ENCODE results near the gene VAT1L.

Gene VAT1L

GRCh38 chr16:77860953-77861352 is 72.6 kb downstream of the VAT1L start:
- no peaks in the 10 kb centered on the region for H3K27me3 ChIP-seq (ENCODE audit: insufficient read depth, low read length)

GRCh38 chr16:77863250-77863649 is 74.9 kb downstream of the VAT1L start:
- no peak overlapping the region for H3K27ac ChIP-seq (ENCODE audit: low read depth, low read length, poor library complexity, severe bottlenecking)
- no peaks in the 10 kb centered on the region for H3K36me3 ChIP-seq (ENCODE audit: insufficient read depth, low read length)
- TF ChIP-seq, protein P1, sequence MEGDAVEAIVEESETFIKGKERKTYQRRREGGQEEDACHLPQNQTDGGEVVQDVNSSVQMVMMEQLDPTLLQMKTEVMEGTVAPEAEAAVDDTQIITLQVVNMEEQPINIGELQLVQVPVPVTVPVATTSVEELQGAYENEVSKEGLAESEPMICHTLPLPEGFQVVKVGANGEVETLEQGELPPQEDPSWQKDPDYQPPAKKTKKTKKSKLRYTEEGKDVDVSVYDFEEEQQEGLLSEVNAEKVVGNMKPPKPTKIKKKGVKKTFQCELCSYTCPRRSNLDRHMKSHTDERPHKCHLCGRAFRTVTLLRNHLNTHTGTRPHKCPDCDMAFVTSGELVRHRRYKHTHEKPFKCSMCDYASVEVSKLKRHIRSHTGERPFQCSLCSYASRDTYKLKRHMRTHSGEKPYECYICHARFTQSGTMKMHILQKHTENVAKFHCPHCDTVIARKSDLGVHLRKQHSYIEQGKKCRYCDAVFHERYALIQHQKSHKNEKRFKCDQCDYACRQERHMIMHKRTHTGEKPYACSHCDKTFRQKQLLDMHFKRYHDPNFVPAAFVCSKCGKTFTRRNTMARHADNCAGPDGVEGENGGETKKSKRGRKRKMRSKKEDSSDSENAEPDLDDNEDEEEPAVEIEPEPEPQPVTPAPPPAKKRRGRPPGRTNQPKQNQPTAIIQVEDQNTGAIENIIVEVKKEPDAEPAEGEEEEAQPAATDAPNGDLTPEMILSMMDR (IDR thresholded peaks at IDR 0.05; ENCODE audit: low read length), result no peak
- TF ChIP-seq EZH2 (IDR thresholded peaks at IDR 0.05; ENCODE audit: borderline replicate concordance, low read length), result no peak

More at GRCh38 chr16:77860953-77861352, 72.6 kb downstream of the VAT1L start:
- no peak overlapping the region for H3K4me2 ChIP-seq (ENCODE audit: low read length)
- no peaks in the 10 kb centered on the region for H3K9me3 ChIP-seq (ENCODE audit: low read length)
- H3K27ac ChIP-seq (ENCODE audit: low read depth, low read length, poor library complexity, severe bottlenecking), result no peak overlapping the region
- H3K79me2 ChIP-seq (ENCODE audit: insufficient read depth, low read length), result no peaks in the 10 kb centered on the region
- no peak overlapping the region for H2AFZ ChIP-seq (ENCODE audit: low read length)
- no peaks in the 10 kb centered on the region for H3F3A ChIP-seq (ENCODE audit: insufficient read depth, low read length)
- no peaks in the 10 kb centered on the region for H4K20me1 ChIP-seq (ENCODE audit: insufficient read depth, low read length)
- H3K9ac ChIP-seq (ENCODE audit: low read length), result no peak overlapping the region
- no peaks in the 10 kb centered on the region for H3K36me3 ChIP-seq (ENCODE audit: insufficient read depth, low read length)
- H3K9me2 ChIP-seq (ENCODE audit: low read depth, low read length), result no peaks in the 10 kb centered on the region
- TF ChIP-seq EZH2 (IDR thresholded peaks at IDR 0.05; ENCODE audit: borderline replicate concordance, low read length), result no peak
- TF ChIP-seq, protein P1 (IDR thresholded peaks at IDR 0.05; ENCODE audit: low read length), result no peak
- no peaks in the 10 kb centered on the region for H3K4me1 ChIP-seq (ENCODE audit: insufficient read depth, low read length, severe bottlenecking)
- H3K4me3 ChIP-seq (ENCODE audit: low read depth, low read length, poor library complexity, severe bottlenecking), result no peak overlapping the region

DNA sequence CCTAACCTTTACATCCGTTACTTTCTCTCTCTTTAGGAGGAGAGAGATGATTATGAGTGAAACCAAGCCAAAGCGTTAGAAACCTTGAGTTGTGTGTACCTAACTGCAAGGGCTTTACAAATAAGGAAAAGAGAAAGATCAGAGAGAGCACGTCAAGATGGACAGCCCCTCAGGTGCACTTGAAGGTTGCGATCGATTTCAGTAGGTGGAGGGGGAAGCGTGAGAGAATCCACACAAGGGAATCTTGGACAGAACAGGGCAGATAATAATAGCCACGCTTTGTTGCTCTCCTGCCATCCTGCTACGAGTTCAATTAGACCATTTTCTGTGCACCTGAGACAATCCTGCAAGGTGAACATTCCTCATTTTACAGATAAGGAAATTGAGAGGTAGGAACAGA is 78.4 kb downstream of the VAT1L start:
- H3K4me1 ChIP-seq (ENCODE audit: insufficient read depth, low read length, severe bottlenecking), result no peaks in the 10 kb centered on the region
- no peak overlapping the region for H2AFZ ChIP-seq (ENCODE audit: low read length)
- TF ChIP-seq EZH2 (IDR thresholded peaks at IDR 0.05; ENCODE audit: borderline replicate concordance, low read length), result no peak
- TF ChIP-seq, protein P1 (IDR thresholded peaks at IDR 0.05; ENCODE audit: low read length), result no peak
- H3F3A ChIP-seq (ENCODE audit: insufficient read depth, low read length), result no peaks in the 10 kb centered on the region
- H3K36me3 ChIP-seq (ENCODE audit: insufficient read depth, low read length), result no peaks in the 10 kb centered on the region
- H3K4me3 ChIP-seq (ENCODE audit: low read depth, low read length, poor library complexity, severe bottlenecking), result no peak overlapping the region
- no peak overlapping the region for H3K27ac ChIP-seq (ENCODE audit: low read depth, low read length, poor library complexity, severe bottlenecking)
- H3K79me2 ChIP-seq (ENCODE audit: insufficient read depth, low read length), result no peaks in the 10 kb centered on the region
- H3K27me3 ChIP-seq (ENCODE audit: insufficient read depth, low read length), result no peaks in the 10 kb centered on the region
- H3K9me3 ChIP-seq (ENCODE audit: low read length), result no peaks in the 10 kb centered on the region
- no peaks in the 10 kb centered on the region for H4K20me1 ChIP-seq (ENCODE audit: insufficient read depth, low read length)
- H3K4me2 ChIP-seq (ENCODE audit: low read length), result no peak overlapping the region
- no peak overlapping the region for H3K9ac ChIP-seq (ENCODE audit: low read length)
- no peaks in the 10 kb centered on the region for H3K9me2 ChIP-seq (ENCODE audit: low read depth, low read length)

More at GRCh38 chr16:77863250-77863649, 74.9 kb downstream of the VAT1L start:
- Histone ChIP-seq H3K4me3 (ENCODE audit: low read depth, low read length, poor library complexity, severe bottlenecking) (no peak overlapping the region), H2AFZ (ENCODE audit: low read length) (no peak overlapping the region), H3F3A (ENCODE audit: insufficient read depth, low read length) (no peaks in the 10 kb centered on the region), H4K20me1 (ENCODE audit: insufficient read depth, low read length) (no peaks in the 10 kb centered on the region), H3K27me3 (ENCODE audit: insufficient read depth, low read length) (no peaks in the 10 kb centered on the region), H3K9me2 (ENCODE audit: low read depth, low read length) (no peaks in the 10 kb centered on the region), H3K9ac (ENCODE audit: low read length) (no peak overlapping the region), H3K4me2 (ENCODE audit: low read length) (no peak overlapping the region), H3K79me2 (ENCODE audit: insufficient read depth, low read length) (no peaks in the 10 kb centered on the region), H3K9me3 (ENCODE audit: low read length) (no peaks in the 10 kb centered on the region), H3K4me1 (ENCODE audit: insufficient read depth, low read length, severe bottlenecking) (no peaks in the 10 kb centered on the region)

Data from OCI-LY1 (cell line).